NCI-H146 treated with DMSO at 0.1 percent for 48 hours (cell line): ENCODE measurements around the gene CSGALNACT2.

Source experiments
- DNase-seq: peaks from one replicate; lab custom pipeline; 2025; ENCODE audit not compliant: unreplicated experiment; lab: John Stamatoyannopoulos, UW

The CSGALNACT2 gene

DNA sequence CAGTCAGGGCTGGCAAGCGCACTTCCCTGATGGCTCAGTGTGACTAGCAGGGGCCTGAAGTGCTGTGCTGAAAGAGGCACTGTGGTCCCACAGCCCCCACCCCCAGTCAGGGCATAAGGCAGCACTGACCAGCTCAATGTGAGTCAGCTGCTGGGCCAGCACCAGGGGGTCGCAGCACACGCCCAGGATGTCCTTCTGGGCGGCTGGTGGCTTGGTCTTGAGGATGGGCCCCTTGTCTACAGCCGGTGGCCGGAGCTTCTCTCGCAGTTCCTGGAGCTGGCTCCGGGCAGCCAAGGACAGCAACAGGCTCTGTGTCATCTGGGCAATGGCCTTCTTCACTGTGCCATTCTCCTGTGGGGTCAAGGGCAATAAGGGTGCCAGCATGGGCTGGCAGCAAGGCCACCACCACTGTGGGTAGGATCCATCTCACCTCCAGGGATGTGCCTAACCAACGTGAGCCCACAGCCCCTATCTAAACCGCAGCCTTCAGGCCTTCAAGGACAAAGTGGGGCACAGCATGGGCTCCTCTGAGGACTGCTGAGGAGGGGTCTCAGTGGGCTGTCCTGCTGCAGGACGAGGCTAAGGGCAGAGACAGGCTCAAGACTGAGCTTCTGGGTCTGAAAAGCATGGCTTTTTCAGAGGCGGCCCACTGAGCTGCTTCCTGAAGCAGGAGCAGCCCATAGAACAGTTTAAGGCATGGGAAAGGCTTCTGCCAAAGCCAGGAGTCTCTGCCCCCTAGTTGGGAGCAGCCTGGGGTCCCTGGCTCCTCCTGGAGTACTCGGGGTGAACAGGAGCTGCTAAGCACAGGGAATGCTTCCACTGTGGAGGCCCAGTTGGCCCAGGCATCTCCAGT, 62.5 kb downstream of the CSGALNACT2 start:
- DNase-seq = no peak

DNA sequence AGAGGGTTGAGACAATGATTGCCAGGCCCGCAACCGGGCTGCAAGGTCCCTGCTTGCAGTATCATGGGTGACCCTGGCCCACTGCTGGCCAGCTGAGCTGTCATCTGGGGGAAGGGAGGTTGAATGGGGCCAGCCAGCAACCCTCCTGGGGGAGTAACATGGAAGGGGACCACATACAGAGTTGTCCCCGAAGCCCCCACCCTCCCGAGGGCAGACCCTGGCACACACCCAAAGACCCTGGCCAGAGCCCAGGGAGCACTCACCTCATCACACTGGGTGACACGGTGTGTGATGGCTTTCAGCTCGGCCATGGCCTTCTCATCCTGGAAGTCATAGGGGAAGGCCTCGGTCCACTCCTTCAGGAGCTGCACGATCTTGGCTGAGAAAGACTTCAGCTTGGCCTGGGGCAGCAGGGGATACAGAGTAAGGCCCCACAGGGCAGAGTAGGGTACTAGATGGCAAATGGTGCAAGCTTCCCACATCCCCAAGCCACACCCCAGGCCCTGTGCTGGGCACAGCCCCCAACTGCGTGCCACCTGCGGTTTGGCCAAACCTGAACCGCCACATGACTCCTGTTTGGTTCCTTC, 63.4 kb downstream of the CSGALNACT2 start:
- no peak for DNase-seq

DNA sequence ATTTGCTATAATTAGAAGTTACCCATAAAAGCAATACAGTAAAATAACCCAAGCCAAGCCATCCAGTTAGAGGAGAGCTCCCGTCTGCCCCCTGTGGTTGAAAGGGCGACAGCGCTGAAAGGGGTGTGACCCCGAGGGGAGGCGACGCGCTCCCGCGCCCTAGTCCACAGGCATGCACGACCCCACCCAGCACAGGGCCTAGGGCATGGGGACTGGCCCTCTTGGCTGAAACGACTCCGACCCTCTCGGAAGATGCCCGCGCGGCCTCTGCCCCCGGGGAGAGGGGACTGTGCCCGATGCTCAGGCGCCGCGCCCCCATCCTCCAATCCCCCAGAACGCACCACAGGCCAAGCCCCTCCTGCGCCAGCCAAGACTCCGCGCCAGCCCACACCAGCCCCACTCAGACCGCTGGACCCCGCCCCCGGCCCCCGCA, 64.0 kb downstream of the CSGALNACT2 start:
- DNase-seq = peak; percentile 34

DNA sequence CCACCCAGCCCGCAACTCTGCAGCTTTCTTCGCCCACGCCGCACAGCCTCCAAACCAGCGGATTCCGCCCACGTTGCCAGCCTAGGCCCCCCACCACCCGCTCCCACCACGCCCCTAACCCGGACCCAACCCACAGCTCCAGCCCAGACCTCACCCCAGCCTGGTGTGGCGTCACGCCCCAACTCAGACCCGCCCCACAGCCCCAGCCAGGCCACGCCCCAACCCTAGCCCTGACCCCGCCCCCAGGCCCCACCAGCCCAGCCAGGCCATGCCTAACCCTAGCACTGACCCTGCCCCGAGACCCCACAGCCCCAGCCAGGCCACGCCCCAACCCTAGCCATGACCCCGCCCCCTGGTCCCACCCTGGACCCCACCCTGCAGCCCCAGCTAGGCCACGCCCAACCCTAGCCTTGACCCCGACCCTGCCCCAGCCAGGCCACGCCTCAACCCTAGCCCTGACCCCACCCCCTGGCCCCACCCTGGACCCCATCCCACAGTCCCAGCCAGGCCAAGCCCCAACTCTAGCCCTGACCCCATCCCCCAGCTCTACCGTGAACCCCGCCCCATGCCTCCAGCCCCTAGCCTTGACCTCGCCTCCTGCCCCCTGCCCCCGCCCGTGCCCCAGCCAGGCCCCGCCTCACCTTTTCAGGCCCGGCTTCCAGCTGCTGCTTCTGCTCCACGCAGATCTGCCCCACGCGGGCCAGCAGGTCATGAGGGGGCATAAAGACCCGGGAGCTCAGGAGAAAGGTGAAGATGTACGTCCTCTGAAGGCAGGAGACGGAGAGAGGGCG, 64.6 kb downstream of the CSGALNACT2 start:
- no peak for DNase-seq

DNA sequence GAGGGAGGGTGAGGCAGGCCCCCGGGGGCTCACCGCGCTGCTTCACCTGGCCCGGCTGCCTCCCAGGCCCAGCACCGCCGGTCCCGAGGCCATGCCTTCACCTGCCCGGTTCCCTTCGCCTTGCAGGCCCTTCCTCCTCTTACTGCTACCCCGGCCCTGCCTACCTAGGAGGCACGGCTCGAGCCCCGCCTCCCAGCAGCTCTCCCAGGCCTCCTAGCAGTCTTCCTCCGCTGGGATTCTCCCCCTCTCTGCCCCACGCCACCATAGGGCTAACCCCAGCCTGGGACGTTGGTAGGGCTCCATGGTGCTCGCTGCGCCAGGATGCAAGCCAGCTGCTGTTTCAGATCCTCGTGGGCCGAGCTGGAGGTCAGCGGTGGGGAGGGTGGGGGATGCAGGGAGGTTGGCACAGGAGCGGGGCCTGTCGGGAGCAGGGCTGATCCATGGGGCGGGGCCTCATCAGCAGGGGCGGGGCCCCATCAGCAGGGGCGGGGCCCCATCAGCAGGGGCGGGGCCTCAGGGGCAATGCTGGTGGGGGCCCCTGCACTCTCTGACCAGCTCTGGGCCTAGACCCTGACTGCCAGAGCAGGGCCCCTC, 65.3 kb downstream of the CSGALNACT2 start:
- DNase-seq = peak; percentile 55

DNA sequence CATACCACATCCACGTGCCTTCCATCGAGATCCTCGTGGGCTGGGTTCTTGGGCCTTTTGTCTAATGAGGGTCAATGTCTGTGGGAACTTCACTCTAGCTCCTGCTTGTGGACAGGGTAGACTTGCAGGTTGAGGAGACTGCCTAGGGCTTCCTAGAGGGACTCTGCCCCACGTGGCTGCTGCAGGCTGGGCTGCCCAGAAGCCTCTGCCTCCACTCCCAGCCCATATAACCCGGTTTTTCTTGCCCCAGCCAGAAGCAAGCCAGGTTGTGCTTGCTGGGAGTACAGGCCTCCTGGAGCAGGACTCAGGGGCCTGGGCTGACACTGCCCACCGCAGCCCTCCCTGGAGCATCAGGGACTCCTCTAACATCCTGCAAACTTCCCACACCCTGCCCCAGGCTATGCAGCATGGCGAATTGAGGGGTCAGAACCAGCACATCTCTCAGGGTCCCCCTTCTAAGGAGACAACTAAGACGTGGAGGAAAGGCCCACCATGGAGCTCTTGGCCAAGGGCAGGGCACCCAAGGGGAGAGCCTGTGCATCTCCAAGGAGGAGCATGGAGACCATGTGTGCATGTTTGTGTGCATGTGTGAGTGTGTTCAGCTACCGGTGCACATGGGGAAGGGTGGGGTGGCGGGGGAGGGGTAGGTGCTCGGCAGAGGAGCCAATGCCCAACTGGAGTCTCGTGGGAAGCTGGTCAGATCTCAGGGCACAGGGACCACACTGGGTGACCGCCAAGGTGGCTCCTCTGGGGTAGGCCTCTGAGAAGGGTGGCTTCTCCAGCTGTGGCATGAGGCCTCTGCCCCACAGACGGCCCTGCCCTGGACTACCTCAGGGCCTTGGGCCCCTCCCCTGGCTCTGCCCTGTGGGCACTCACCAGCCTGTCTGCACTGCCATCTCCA, 66.0 kb downstream of the CSGALNACT2 start:
- DNase-seq = peak; percentile 23

DNA sequence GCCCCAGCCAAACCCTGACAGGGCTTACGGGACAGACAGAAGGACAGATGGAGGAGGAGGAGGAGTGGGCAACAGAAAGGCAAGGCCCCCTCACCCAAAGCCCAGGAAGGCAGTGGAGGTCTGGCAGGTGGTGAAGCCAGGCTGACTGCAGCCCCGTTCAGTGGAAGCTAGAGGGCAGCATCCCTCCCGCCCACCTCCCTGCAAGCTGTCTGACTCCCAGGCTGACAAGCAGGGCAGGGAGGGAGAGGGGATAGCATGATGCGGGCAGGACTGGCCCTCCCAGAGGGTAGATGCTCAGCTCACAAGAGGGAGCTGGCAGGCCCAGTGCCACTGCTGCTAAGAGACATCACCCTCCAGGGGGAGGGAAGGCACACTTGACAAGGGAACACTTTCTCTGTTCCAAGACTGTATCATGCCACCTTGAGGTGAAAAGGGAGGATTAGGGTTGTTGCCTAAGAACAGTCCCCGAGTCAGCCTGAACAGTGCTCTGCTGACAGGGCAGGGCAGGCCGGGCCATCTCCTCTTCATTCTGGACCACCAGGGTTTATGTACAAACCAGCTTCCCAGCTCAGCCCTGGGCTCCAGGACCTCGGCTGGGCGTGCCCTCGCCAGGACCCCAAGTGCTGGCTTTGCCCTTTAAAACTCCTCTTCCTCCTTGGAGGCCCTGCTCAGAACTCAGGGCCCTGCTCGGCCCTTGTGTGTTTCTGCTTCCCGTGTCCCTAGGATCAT, 66.9 kb downstream of the CSGALNACT2 start:
- peak; percentile 15 for DNase-seq

DNA sequence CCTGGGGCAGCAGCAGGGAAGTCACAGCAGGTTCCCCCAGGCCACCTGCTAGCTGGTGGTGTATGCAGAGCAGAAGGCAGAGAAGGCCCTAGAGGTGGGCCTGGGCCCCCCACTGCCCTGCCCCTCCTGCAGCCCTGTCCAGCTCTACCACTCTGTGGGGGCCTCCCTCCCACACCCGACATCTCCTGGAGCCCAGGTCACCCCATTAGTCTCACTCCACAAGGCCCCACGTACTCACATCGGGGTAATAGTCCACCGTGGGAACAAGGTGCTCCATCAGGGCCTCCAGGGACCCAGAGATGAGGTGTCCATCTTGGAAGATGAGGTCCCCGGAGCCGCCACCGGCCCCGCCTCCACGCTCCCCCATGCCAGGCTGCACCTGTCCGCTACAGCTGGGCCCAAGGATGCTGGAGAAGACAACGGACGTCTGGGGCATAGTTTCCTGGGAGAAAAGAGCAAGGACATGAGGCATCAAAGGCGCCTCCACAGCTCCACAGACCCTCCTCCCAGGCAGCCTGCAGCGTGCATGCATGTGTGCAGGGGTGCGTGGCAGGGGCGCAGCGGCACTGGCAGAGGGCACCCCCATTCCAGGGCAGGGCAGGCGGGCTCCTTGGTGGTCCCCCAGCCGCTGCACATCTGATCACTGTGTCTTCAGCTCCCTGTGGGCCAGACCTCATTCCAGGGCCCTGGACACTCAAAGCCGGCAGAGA, 67.6 kb downstream of the CSGALNACT2 start:
- no peak for DNase-seq

DNA sequence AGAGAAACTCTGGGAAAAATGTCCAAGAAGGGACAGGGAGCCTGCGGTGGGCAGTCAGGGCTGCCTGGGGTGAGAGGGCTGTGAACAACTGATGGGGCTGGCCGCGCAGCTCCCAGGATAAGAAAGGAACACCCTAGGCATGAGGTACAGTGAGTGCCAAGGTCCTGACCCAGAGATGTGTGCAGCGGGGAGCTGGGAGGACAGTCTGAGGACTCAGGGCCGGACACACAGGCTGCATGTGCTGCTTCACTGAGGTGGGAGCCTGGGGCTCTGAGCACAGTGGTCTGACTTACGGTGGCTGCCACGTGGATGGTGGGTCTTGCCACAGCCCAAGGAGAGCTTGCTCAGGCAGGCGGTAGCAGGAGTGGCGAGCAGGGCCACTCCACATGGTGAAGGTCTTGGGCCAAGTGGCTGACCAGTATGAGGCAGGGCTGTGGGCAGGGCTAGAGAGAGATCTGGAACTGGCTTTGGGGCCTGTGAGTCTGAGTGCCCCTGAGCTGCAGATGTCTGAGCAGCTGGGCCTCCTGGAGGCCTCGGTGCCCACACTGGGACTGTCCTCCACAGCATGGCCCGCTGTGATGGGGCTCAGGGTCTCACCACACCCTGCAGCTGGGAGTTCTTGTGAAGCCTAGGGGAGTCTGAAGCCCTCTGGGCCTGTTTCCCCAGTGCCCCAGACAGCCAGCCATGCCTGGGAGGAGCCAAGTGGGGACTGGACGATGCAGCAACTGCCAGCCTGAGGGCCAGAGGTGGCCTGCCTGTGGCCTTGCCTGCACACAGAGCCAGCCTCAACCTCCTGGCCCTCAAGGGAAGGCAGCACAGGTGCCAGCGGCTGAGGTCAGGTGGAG, 68.4 kb downstream of the CSGALNACT2 start:
- no peak for DNase-seq

DNA sequence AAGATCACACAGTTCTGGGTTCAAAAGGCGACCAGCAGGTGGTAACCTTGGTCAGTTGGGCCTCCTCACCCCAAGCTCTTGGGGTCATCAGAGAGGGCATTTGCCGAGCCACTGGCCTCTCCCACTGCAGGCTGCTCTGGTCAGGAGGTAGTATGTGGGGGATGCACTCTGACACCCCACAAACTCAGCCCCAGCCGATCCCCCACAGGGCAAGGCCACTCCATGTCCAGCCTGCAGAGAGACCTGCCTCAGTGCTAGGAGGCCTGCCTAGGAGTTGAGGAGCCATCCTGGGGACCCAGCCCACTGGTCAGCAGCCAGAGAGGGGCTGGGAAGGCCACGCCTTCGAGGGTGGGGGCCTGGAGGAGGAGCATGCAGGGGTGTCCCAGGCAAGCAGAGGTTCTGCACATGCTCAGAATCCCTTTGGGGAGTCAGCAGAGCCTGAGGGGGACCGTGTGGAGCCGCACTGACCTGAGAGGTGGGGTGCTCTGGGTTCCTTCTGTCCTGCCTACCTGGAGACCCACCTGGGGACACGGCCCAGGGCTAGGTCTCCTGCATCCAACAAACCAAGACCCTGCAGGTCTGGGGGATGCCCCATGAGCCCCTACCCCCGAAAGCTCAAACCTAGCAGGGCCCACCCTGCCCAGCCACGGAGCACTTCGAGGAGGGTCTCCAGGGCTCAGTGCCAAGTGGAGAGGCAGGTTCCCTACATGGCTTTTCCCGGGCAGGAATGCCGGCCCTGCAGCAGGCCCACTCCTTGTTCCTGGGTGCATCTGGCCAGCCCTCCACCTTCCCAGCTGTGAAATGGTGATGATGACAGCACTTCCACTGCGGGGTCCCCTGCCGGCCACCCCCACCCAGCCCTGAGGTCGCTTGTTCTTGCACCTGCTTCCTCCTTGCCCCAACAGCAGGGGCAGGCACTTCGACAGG, 70.2 kb downstream of the CSGALNACT2 start:
- no peak for DNase-seq

DNA sequence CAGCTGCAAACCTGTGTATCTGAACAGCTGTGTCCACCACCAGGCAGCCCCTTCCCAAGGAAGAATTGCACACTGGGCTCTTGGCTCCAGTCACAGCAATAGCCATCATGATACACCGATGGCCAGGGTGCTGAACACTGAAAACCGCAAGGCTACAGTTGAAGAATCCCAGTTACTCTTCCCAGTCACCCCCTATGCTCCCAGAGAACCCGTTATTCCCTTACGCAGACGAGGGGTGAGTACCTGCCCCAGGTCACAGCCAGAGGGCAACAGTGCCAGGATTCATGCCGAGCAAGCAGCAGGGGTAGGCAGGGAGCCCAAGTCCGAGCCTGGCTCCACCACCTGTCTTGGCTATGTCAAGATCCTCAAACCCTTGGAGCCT, 70.8 kb downstream of the CSGALNACT2 start:
- DNase-seq = no peak

DNA sequence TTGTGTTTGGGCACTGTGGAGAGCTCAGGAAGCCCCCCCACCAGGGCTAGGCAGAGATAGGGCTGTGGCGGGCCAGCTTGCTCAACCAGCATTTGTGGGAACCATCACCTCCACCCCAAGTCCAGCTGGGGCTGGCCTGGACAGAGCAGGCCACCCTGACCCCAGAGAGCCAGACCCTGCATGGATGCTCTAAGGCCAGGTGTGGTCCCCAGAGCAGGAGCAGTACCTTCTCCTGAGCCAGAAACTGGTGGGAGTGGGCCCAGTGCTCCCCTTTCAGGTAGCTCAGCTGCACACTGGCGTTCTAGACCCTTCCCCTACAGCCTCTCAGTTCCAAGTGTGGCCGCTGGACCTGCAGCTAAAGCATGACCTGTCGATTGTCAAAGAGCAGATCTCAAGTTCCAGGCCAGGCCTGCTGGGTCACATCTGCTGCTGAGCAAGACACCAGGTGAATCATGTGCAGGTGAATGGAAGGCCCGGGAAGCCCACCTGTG, 71.5 kb downstream of the CSGALNACT2 start:
- DNase-seq = no peak

DNA sequence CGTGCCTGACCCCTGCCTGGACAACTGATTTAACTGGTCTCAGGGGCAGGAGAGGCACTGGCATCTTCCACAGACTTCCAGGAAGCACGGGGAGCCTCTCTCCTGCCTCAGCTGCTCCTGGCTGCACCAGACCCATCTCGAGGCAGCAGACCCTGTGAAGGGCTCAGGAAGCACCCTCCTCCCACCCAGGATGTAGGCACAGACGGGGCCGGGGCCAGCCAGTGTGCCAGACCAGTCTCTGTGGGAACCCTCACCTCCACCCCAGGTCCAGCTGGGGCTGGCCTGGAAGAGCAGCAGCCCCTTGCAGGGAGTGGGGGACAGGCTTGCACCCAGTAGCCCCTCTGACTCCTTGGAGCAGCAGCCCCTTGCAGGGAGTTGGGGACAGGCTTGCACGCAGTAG, 72.3 kb downstream of the CSGALNACT2 start:
- DNase-seq = no peak

DNA sequence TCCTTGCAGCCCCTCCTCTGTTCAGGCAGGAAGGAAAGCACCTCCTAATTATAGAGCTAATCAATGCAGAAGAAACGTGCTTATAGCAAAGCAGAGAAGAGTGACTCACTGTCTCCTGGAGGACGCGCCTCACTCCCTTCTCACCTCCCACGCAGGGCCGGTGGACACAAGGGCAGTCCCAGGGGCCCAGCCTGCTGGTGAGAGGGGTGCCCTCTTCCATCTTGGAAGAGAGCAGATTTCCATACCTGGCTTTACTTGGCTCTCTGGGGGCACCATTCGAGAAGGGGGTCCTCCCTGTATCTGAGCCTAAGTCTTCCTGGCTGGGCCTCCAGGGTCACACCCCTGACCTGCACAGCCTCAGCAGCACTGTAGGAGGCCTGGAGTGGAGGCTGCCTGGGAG, 72.8 kb downstream of the CSGALNACT2 start:
- DNase-seq = no peak

DNA sequence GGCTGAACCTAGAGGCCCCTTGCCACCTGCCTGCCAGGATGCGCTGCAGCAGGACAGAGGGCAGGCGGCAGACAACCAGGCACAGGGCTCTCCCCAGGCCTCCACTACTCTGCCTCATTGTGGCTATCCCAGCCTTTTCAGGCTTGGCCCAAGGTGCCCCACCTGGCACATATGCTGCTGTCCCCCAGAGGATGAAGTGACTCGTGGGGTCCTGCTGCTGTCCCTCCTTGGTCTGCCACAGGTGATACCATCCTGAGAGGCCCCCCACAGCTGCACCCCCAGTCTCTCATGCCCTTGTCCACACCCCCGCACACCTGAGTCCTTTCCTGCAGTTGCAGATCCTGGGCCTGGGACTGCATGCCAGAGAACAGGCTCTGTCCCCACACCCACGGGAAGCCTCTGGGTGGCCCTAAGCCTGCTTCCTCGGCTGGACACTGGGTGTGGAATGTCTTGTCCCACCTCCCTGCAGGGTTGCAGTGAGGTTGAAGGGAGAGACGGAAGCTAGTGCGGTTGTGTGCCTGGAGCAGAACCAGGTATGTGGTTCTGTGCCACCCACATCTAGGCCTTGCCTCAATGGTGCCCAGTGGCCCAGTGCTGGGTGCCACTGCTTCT, 73.3 kb downstream of the CSGALNACT2 start:
- no peak for DNase-seq

DNA sequence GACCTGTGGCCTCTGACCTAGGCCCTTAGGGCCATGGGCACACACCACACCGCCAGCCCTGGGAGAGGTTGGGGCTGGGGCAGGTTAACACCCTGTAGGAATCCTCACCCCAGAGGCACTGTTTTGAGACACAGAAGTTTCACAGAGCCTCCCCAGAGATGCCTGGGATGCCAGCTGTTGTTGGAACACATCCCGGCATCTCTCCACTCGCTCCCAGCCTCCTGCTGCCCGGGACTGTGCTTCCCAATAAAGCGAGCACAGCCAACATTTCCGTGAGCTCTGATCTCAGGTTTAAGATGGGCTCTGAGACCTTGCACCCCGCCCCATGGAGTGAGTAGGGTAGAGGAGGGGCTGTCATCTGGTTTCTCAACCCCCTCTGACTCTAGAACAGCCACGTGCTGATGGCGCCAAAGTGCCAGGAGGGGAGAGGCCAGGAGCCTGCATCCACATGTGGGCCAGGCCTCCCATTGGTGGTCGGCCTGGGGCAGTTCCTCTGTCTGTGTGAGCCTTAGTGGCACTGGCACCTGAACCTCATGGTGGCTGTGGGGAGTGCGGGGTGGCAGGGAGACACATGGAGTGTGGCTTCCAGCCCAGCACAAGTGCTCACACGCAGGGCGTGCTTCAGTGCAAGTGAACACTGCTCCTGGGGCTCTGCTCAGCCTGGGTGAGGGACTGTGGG, 73.9 kb downstream of the CSGALNACT2 start:
- DNase-seq = no peak
